Measurements from ENCODE around the gene AFDN.
A peak's percentile ranks its signal among the peaks of the same experiment; 100 is the strongest.

Gene AFDN

DNA sequence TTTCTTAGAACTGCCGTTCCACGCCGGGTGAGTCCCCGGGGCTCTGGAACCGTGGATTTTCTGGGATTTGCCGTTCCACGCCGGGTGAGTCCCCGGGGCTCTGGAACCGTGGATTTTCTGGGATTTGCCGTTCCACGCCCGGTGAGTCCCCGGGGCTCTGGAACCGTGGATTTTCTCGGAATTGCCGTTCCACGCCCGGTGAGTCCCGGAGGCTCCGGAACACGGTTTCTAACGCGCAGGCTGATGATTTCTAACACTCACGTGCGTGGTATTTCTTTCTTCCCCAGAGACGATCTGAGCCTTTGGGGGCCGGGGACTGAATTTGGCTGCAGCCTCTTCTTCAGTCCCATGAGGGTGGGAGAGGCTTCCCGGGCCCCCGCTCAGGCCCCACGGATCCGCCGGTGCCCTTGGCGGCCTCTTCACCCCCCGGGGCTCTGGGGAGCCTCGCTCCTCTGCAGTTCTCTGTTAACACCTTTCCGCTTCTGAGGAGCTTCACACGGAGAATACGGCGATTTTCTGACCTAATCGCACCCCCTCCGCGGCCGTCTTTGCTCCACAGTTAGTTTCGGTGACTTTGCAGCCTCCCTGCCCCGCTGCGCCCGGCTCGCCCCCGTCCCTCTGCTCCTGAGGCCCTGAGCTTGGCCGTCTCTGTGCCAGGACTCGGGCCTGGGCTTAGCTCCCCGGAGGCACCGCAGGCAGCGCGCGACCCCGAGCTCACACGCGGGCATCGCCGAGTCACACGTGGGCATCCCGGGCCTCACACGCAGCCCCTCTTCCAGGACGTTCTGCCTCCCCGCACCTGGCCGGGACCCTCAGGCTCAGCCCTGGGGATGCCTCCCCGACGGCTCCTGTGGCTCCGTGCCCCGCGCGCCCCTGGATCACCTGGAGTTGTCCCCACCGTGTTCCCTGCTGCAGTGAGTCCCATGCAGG is 163.6 kb downstream of the AFDN start:
- TF ChIP-seq, protein P1, sequence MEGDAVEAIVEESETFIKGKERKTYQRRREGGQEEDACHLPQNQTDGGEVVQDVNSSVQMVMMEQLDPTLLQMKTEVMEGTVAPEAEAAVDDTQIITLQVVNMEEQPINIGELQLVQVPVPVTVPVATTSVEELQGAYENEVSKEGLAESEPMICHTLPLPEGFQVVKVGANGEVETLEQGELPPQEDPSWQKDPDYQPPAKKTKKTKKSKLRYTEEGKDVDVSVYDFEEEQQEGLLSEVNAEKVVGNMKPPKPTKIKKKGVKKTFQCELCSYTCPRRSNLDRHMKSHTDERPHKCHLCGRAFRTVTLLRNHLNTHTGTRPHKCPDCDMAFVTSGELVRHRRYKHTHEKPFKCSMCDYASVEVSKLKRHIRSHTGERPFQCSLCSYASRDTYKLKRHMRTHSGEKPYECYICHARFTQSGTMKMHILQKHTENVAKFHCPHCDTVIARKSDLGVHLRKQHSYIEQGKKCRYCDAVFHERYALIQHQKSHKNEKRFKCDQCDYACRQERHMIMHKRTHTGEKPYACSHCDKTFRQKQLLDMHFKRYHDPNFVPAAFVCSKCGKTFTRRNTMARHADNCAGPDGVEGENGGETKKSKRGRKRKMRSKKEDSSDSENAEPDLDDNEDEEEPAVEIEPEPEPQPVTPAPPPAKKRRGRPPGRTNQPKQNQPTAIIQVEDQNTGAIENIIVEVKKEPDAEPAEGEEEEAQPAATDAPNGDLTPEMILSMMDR (conservative IDR thresholded peaks at IDR 0.05; ENCODE audit: low read depth, low read length), result no peak
- DNase-seq (ENCODE audit: low read depth), result no peak
- H3K4me3 ChIP-seq (ENCODE audit: low read depth, low read length), result no peak overlapping the region

DNA sequence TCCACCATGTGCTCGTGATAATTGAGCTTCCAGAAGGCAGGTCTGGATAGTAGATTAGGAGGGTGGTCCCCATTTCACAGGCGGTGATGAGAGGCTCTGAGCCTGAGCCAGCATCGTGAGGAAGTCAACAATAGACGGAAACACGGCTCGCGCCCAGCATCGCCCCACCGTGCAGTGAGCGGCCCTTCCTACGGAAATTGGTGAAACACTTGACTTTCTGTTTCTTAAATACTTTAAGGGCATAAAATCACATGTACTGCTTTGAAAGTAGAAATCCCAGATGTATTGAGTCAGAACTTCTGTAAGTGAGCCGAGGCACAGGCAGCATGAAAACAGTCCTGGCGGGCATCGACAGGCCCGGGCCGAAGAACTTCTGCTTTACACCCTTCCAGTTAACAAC is 166.5 kb downstream of the AFDN start:
- DNase-seq (ENCODE audit: low read depth), result no peak
- no peak overlapping the region for H3K4me3 ChIP-seq (ENCODE audit: low read depth, low read length)
- TF ChIP-seq, protein P1 (conservative IDR thresholded peaks at IDR 0.05; ENCODE audit: low read depth, low read length), result no peak

DNA sequence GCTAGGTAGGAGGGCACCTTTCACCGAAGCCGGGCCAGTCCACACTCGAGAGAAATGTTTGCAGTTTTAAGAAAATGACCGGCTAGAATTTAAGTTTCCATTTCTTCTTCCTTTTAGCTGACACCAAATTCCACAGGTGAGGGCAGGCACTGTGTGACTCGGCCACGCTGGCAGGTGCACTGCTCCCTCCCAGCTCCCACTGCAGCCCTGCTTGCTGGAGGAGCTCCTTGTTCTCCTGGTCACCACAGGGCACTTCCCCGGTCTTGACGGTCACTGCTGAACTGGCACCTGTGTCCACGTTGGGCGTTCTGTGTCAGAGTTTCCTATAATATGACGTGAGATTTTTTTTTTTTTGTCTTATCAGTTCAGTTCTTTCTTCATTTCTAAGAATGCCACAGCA is 167.1 kb downstream of the AFDN start:
- TF ChIP-seq, protein P1 (conservative IDR thresholded peaks at IDR 0.05; ENCODE audit: low read depth, low read length), result no peak
- DNase-seq (ENCODE audit: low read depth), result no peak

DNA sequence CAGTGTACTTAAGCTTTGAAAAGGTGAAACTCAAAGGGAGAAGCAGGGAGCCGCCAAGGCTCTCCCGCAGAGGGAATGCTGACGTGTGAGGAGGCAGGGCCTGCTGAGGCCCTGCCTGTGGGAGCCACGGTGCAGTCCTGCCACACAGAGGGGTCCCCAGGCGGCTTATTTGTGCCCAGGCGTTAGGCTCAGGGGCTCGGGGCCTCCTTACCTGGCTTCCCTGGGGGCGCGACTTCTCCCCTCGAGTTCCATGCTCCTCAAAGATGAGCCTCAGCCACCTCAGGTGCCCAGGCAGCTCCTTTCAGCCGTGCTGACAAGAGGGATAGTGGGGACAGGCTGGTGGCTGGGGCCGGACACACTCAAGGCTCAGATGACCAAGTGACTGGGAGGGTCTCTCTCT is 168.6 kb downstream of the AFDN start:
- no peak for DNase-seq (ENCODE audit: low read depth)
- TF ChIP-seq, protein P1 (conservative IDR thresholded peaks at IDR 0.05; ENCODE audit: low read depth, low read length), result no peak
- H3K4me3 ChIP-seq (ENCODE audit: low read depth, low read length), result no peak overlapping the region

More for the DNA sequence above, 167.1 kb downstream of the AFDN start:
- no peak overlapping the region for H3K4me3 ChIP-seq (ENCODE audit: low read depth, low read length)

DNA sequence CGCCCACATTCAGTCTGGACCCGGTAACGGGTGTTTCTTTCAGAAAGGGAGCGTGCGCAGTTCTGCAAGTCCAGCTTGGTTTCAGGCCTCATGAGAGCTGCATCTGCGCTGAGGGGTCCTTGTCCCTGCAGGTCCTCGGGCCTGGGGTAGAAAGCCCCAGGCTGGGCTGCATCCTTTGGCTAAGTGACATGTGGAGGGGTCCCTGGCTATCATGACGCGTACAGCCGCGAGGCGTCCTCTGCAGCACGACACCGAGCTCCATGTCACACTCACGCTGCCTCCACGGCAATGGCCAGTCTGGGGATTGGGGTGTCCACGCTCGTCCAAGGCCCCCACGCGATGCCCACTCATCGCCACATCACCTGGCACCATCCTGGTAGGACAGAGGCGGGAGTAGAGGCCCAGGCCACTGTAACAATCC is 169.0 kb downstream of the AFDN start:
- TF ChIP-seq, protein P1 (conservative IDR thresholded peaks at IDR 0.05; ENCODE audit: low read depth, low read length), result no peak
- DNase-seq (ENCODE audit: low read depth), result no peak
- no peak overlapping the region for H3K4me3 ChIP-seq (ENCODE audit: low read depth, low read length)

DNA sequence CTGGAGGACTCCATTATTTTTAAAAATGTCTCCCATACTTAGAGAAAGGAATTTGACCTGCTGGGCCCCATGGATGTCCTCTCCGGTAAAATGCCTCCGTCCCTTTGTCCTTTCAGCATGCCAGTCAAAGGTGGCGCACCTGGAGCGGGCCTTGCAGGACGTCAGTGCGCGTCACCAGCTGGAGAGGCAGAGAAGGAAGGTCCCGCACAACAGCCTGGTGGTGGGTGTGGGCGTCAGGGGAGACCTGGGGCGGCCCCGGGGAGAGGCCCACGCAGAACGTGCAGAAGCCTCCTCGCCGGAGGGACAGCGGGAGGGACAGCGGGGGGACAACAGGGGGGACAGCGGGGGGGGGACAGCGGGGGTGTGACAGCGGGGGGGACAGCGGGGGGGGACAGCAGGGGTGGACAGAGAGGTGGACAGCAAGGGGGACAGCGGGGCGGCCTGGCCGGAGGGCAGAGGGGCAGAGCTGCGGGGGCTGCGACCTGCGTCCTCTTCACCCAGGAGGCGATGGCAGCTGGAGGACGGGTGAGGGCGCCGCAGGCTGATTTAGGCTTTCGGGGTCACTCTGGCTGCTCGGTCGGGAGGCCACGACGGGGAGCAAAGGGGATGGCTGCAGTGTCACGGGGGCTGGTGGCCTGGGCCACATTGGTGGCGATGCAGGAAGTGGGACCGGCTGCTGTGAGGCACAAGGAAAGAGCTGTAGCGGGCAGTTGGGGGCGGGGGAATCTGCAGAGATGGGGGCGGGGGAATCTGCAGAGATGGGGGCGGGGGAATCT is 169.9 kb downstream of the AFDN start:
- peak overlapping the region; percentile 28 for H3K4me3 ChIP-seq (ENCODE audit: low read depth, low read length)
- TF ChIP-seq, protein P1 (conservative IDR thresholded peaks at IDR 0.05; ENCODE audit: low read depth, low read length), result peak; percentile 41
- DNase-seq (ENCODE audit: low read depth), result no peak

All from choroid plexus epithelial cell (primary cell).